Neural progenitor cell (in vitro differentiated cells): ENCODE results near the gene MED12L. TPM values are rescaled to one million over a fixed set of nuclear protein-coding genes. Genes with fewer than 3 reads are reported as not detected.

Experiments
- DNase-seq: peaks from one replicate; pipeline ENCODE4 v3.0.0-alpha.2; 2016; ENCODE audit warnings: low spot score
- H2AFZ ChIP-seq: fragments of 200-600 bp; sonication (generic); replicated peaks from 2 replicates; pipeline ENCODE4 v1.6.1; 2016; ENCODE audit warnings: antibody characterized with exemption
- H3F3A ChIP-seq: fragments of 200-600 bp; sonication (generic); 2 replicates; pipeline ENCODE4 v1.6.1; 2016; ENCODE audit warnings: antibody characterized with exemption, low read depth
- H3K27ac ChIP-seq: fragments of 200-600 bp; sonication (generic); 2 replicates; pipeline ENCODE4 v1.5.1; 2016; ENCODE audit warnings: mild to moderate bottlenecking
- H3K27me3 ChIP-seq: fragments of 200-600 bp; sonication (generic); 2 replicates; pipeline ENCODE4 v1.6.1; 2016; ENCODE audit warnings: mild to moderate bottlenecking, moderate library complexity
- H3K36me3 ChIP-seq: fragments of 200-600 bp; sonication (generic); 2 replicates; pipeline ENCODE4 v1.5.1; 2016
- H3K4me1 ChIP-seq: fragments of 200-600 bp; sonication (generic); 2 replicates; pipeline ENCODE4 v1.6.1; 2016; ENCODE audit warnings: mixed run types
- H3K4me2 ChIP-seq: fragments of 200-600 bp; sonication (generic); 2 replicates; pipeline ENCODE4 v1.6.1; 2016
- H3K4me3 ChIP-seq: fragments of 200-600 bp; sonication (generic); 2 replicates; pipeline ENCODE4 v1.5.1; 2016
- H3K79me2 ChIP-seq: fragments of 200-600 bp; sonication (generic); 2 replicates; pipeline ENCODE4 v1.6.1; 2016; ENCODE audit warnings: low read depth
- H3K9ac ChIP-seq: fragments of 200-600 bp; sonication (generic); 2 replicates; pipeline ENCODE4 v1.6.1; 2016
- H3K9me3 ChIP-seq: fragments of 200-600 bp; sonication (generic); 2 replicates; pipeline ENCODE4 v1.5.1; 2016; ENCODE audit warnings: low read depth
- H4K20me1 ChIP-seq: fragments of 200-600 bp; sonication (generic); 2 replicates; pipeline ENCODE4 v1.6.1; 2016; ENCODE audit warnings: low read depth
- H3K27ac Mint-ChIP-seq: 3 replicates; pipeline ENCODE4 v1.8.0; 2021; ENCODE audit warnings: mixed read lengths
- H3K27me3 Mint-ChIP-seq: 2 replicates; pipeline ENCODE4 v1.8.0; 2022; ENCODE audit warnings: low read depth, mild to moderate bottlenecking, inconsistent platforms, moderate library complexity, mixed read lengths; ENCODE audit not compliant: insufficient read depth
- H3K36me3 Mint-ChIP-seq: 3 replicates; pipeline ENCODE4 v1.8.0; 2021; ENCODE audit warnings: mixed read lengths
- H3K4me1 Mint-ChIP-seq: 3 replicates; pipeline ENCODE4 v1.8.0; 2021; ENCODE audit warnings: mixed read lengths
- H3K4me3 Mint-ChIP-seq: 3 replicates; pipeline ENCODE4 v1.8.0; 2021; ENCODE audit warnings: mild to moderate bottlenecking, moderate library complexity, mixed read lengths
- H3K9me3 Mint-ChIP-seq: 3 replicates; pipeline ENCODE4 v1.8.0; 2020; ENCODE audit warnings: mixed read lengths
- CTCF ChIP-seq: fragments of 200-600 bp; sonication (generic); IDR thresholded peaks from 2 replicates; pipeline ENCODE4 v1.5.1; 2017; ENCODE audit warnings: antibody characterized with exemption, mild to moderate bottlenecking
- EZH2 ChIP-seq: fragments of 200-600 bp; sonication (generic); IDR thresholded peaks from 2 replicates; pipeline ENCODE4 v1.6.1; 2017; ENCODE audit warnings: antibody characterized with exemption, mild to moderate bottlenecking, moderate library complexity
- EZH2phosphoT487 ChIP-seq: fragments of 200-600 bp; sonication (generic); IDR thresholded peaks from 2 replicates; pipeline ENCODE4 v1.6.1; 2017; ENCODE audit warnings: antibody characterized with exemption
- total RNA-seq: library from RNA; depleted of rRNA; stranded (reverse); fragments of >200 nt; gene quantifications from 2 replicates; pipeline ENCODE4 v1.2.3, GENCODE V29; 2015; ENCODE audit warnings: low replicate concordance

Gene MED12L
- total RNA-seq, 1 donor from 2014 or later, result 16.5 TPM

DNA sequence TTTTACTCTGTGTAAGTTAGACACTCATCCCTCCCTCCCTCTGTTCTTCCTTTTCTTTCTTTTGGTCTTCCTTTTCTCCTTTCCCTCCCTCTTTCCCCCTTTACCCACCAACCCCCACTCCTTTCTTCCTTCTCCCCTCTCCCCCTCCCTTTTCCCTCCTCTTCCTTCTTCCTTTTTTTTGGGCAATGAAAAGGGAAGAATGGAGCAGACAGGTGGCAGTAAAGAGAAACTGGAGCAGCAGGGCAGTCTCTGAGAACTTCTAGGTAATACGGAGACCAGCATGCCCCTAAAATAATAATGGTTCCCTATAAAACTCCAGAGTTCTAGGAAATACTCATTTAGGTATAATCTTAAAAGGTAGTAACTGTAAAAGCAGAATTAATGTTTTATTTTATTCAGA lies 129.0 kb downstream of the MED12L start:
- Mint-ChIP-seq H3K4me3 (no peak overlapping the region), H3K4me1 (no peaks in the 10 kb centered on the region), H3K27ac (no peak overlapping the region)

DNA sequence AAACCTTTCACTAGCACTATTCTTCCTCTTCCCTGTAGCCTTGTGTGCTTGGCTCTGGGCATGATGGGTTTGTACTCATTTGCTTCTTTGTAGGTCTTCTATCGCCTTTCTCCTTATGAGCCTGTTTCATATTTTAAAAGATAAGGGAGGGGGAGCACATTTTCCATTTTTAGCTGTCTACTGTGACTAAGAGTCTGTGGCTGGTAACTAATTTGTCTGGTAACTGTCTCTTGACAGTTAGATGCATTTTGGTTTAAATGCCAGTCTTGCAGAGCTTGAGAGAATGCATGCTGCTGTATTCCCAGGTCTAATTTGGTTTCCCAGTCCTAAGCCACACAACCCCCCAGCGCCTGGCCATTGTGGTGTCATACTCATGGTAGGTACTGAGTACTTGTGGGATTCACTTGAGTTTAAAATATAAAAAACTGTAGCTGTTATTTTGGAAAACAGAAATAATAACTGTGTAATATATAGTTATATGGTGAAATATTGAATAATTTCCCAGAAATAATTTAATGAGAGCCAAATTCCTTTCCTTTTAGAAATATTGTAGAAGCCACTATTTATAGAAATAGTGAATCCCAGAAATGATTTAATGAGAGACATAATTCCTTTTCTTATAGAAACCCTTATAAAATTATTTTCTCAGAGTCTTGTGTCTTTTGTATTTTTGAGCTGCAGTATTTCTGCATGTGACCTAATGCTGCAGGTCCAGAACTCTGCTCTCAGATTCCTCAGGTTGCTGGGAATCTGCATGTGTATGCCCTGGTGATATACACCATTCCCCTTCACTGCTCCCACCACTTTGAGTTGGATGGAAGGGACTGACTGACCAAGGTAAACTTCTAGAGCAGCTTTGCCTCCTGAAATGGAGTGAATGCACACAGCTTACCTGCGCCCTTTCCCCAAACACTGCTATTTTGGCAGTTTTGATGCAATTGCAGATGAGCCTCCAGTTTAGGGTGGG lies 131.5 kb downstream of the MED12L start:
- H3K4me1 Mint-ChIP-seq, result no peaks in the 10 kb centered on the region
- DNase-seq, result no peak
- no peak overlapping the region for H3K4me3 ChIP-seq
- no peak overlapping the region for H2AFZ ChIP-seq
- H3K4me2 ChIP-seq, result no peak overlapping the region
- TF ChIP-seq EZH2 (no peak), CTCF (no peak), EZH2phosphoT487 (no peak)
- H3K27me3 Mint-ChIP-seq, result no peaks in the 10 kb centered on the region
- no peak overlapping the region for H3K27ac Mint-ChIP-seq
- peaks cover 3% of the 10 kb centered on the region for H3K9me3 Mint-ChIP-seq
- H3K9ac ChIP-seq, result no peak overlapping the region
- H3F3A ChIP-seq, result no peaks in the 10 kb centered on the region
- H3K4me1 ChIP-seq, result no peaks in the 10 kb centered on the region
- no peak overlapping the region for H3K4me3 Mint-ChIP-seq
- no peaks in the 10 kb centered on the region for H3K9me3 ChIP-seq
- H3K36me3 Mint-ChIP-seq, result peaks cover 16% of the 10 kb centered on the region
- no peaks in the 10 kb centered on the region for H3K27me3 ChIP-seq
- H3K27ac ChIP-seq, result no peak overlapping the region
- no peaks in the 10 kb centered on the region for H3K79me2 ChIP-seq
- H4K20me1 ChIP-seq, result no peaks in the 10 kb centered on the region
- H3K36me3 ChIP-seq, result no peaks in the 10 kb centered on the region

More for the DNA sequence above, 129.0 kb downstream of the MED12L start:
- peaks cover 7% of the 10 kb centered on the region for H3K4me1 ChIP-seq
- no peak overlapping the region for H2AFZ ChIP-seq
- peak; percentile 12 for DNase-seq
- no peaks in the 10 kb centered on the region for H4K20me1 ChIP-seq
- no peak overlapping the region for H3K27ac ChIP-seq
- Mint-ChIP-seq H3K27me3 (no peaks in the 10 kb centered on the region), H3K36me3 (no peaks in the 10 kb centered on the region), H3K9me3 (no peaks in the 10 kb centered on the region)
- no peak overlapping the region for H3K4me3 ChIP-seq
- H3K36me3 ChIP-seq, result no peaks in the 10 kb centered on the region
- H3K79me2 ChIP-seq, result no peaks in the 10 kb centered on the region
- no peaks in the 10 kb centered on the region for H3F3A ChIP-seq
- no peaks in the 10 kb centered on the region for H3K9me3 ChIP-seq
- TF ChIP-seq CTCF (peak; percentile 33), EZH2 (no peak)
- no peak overlapping the region for H3K9ac ChIP-seq
- H3K27me3 ChIP-seq, result no peaks in the 10 kb centered on the region
- no peak overlapping the region for H3K4me2 ChIP-seq

DNA sequence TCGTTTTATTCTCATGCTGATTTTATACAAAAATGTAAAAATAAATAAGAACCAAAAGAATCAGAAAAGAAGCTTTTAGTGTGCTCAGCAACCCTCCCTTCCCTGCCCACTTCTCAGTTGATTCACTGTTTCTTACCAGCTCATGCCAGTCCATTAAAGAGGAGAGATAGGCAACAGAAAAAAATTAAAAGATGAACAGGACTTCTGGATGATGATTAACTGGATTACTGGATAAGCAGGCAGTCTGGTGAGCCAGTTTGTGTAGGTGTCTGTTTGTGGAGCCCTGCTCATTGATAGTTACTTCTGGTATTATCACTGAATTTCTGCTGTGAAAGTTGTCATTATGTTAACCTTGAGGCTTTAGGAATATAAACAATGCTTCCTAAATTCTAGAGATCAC lies 132.7 kb downstream of the MED12L start:
- H4K20me1 ChIP-seq, result no peaks in the 10 kb centered on the region
- no peak overlapping the region for H3K9ac ChIP-seq
- H3K79me2 ChIP-seq, result no peaks in the 10 kb centered on the region
- H3K27ac ChIP-seq, result no peak overlapping the region
- Mint-ChIP-seq H3K27ac (no peak overlapping the region), H3K4me1 (no peaks in the 10 kb centered on the region), H3K4me3 (no peak overlapping the region), H3K9me3 (peaks cover 9% of the 10 kb centered on the region), H3K36me3 (peaks cover 22% of the 10 kb centered on the region), H3K27me3 (no peaks in the 10 kb centered on the region)
- no peak overlapping the region for H3K4me2 ChIP-seq
- H3F3A ChIP-seq, result no peaks in the 10 kb centered on the region
- H3K36me3 ChIP-seq, result no peaks in the 10 kb centered on the region
- H3K9me3 ChIP-seq, result no peaks in the 10 kb centered on the region
- DNase-seq, result no peak
- H3K4me3 ChIP-seq, result no peak overlapping the region
- H3K27me3 ChIP-seq, result no peaks in the 10 kb centered on the region
- no peak for TF ChIP-seq EZH2phosphoT487
- TF ChIP-seq EZH2, result no peak
- no peak for TF ChIP-seq CTCF
- H3K4me1 ChIP-seq, result no peaks in the 10 kb centered on the region
- no peak overlapping the region for H2AFZ ChIP-seq
